ENCODE measurements around the gene PEX13.
A peak's percentile ranks its signal among the peaks of the same experiment; 100 is the strongest.

Gene PEX13

DNA sequence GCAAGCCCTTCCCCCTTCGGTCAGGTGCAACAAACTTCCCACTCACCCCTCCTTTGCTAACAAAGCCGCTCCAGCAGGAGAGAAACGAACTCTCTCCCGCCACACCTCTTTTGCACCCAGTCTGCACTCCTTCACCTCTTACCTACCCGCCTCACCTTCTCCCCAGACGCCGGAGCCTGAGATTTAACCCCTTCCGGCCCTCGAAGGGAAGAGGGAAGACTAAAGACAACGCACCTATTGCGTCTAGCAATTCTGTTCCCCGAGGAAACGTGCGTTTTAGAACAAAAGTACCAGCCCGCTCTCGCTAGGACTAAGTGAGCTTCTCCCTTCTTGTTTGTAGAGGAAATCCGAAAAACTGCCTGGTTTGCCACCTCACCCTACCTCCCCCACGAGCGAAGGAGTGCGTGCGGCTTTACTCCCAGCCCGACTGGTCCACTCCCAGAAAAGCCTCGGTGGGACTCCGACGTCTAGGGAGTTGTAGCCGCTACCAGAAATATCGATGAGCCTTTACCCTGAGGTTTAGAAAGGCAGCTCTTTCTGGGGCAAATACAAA, 441 bp upstream of the PEX13 start:
- Histone ChIP-seq H3K27me3 (ENCODE audit: control insufficient read depth in 1 of 2, insufficient read depth in 1 of 2, low read length in 2 of 2) (no peaks in the 10 kb centered on the region), H2AFZ (ENCODE audit: low read depth, low read length) (peak overlapping the region; percentile 96), H3K9ac (ENCODE audit: low read length) (peak overlapping the region; percentile 96), H2BK12ac (ENCODE audit: low read length in 2 of 2) (peak overlapping the region in 1 of 2 experiments; percentile 99), H3K36me3 (ENCODE audit: control insufficient read depth in 1 of 2, insufficient read depth in 2 of 2, low read depth in 1 of 2, low read length in 2 of 2) (peaks cover 8 to 9% of the 10 kb centered on the region in 2 experiments), H3K4me1 (ENCODE audit: control insufficient read depth, insufficient read depth, low read depth, low read length) (peaks cover 3% of the 10 kb centered on the region), H3K4me3 (ENCODE audit: insufficient read depth in 1 of 2, low read depth in 1 of 2, low read length in 2 of 2) (peak overlapping the region; percentile 88 to 99), H2BK120ac (ENCODE audit: low read depth, low read length) (peak overlapping the region; percentile 11), H2BK5ac (ENCODE audit: low read depth, low read length, poor library complexity, severe bottlenecking) (peak overlapping the region; percentile 84), H4K91ac (ENCODE audit: low read length) (peak overlapping the region; percentile 70), H2BK15ac (ENCODE audit: low read depth, poor library complexity, severe bottlenecking) (peak overlapping the region; percentile 26), H3K27ac (ENCODE audit: low read length, poor library complexity, severe bottlenecking) (peak overlapping the region; percentile 96), H2AK5ac (ENCODE audit: low read length, severe bottlenecking) (no peak overlapping the region), H3K18ac (ENCODE audit: low read depth in 1 of 2, low read length in 2 of 2) (peak overlapping the region; percentile 87 to 91), H3K4ac (ENCODE audit: low read depth in 1 of 2, low read length in 2 of 2) (peak overlapping the region; percentile 46 to 88), H3K23ac (ENCODE audit: low read length in 2 of 2) (peak overlapping the region in 1 of 2 experiments; percentile 47), H3K9me3 (ENCODE audit: control insufficient read depth, low read length) (no peaks in the 10 kb centered on the region), H3K79me1 (replicated peaks; ENCODE audit: low read length, poor library complexity, severe bottlenecking) (peaks cover 18% of the 10 kb centered on the region), H4K8ac (ENCODE audit: low read length) (peak overlapping the region; percentile 74), H3K4me2 (ENCODE audit: low read length, poor library complexity, severe bottlenecking) (peak overlapping the region; percentile 92), H3K14ac (ENCODE audit: low read length in 2 of 2) (peak overlapping the region in 1 of 2 experiments; percentile 83)
- under 1% methylated on average over 27 of the region's 27 CpGs for WGBS
- DNase-seq = peak; percentile 89

DNA sequence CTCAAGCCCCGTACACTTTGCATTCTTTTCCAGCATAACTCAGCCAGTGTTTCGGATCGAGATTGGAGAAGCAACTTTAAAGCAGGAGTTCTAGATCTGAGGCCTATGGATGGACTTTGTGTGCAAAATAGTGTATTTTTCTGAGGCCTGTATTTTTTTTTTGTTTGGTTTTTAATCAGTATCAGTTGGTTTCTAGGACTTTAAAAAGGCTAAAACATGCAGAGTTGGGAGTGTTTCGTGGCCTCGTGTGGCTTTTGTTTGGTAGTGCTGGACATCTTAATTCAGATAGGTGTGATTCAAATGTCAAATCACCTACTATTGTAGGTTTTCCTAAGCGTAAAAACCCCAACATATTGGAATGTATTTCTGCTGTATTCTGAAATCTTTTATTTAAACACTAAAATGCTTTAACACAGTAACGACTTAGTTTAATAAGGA, 817 bp downstream of the PEX13 start:
- H2AK5ac ChIP-seq (ENCODE audit: low read length, severe bottlenecking) = no peak overlapping the region
- no peak overlapping the region for H2BK12ac ChIP-seq (ENCODE audit: low read length in 2 of 2)
- H4K91ac ChIP-seq (ENCODE audit: low read length) = no peak overlapping the region
- H3K4me1 ChIP-seq (ENCODE audit: control insufficient read depth, insufficient read depth, low read depth, low read length) = no peaks in the 10 kb centered on the region
- H2BK15ac ChIP-seq (ENCODE audit: low read depth, poor library complexity, severe bottlenecking) = no peak overlapping the region
- H3K36me3 ChIP-seq (ENCODE audit: control insufficient read depth in 1 of 2, insufficient read depth in 2 of 2, low read depth in 1 of 2, low read length in 2 of 2) = peaks cover 9 to 15% of the 10 kb centered on the region in 2 experiments
- no peak overlapping the region for H3K14ac ChIP-seq (ENCODE audit: low read length in 2 of 2)
- H3K18ac ChIP-seq (ENCODE audit: low read depth in 1 of 2, low read length in 2 of 2) = peak overlapping the region in 1 of 2 experiments; percentile 87
- H3K9me3 ChIP-seq (ENCODE audit: control insufficient read depth, low read length) = peaks cover 4% of the 10 kb centered on the region
- WGBS = 0% methylated on average over 5 of the region's 7 CpGs
- H3K4me2 ChIP-seq (ENCODE audit: low read length, poor library complexity, severe bottlenecking) = peak overlapping the region; percentile 66
- H3K23ac ChIP-seq (ENCODE audit: low read length in 2 of 2) = no peak overlapping the region
- peak overlapping the region in 1 of 2 experiments; percentile 37 for H3K4ac ChIP-seq (ENCODE audit: low read depth in 1 of 2, low read length in 2 of 2)
- DNase-seq = no peak
- H3K79me1 ChIP-seq (replicated peaks; ENCODE audit: low read length, poor library complexity, severe bottlenecking) = peaks cover 22% of the 10 kb centered on the region
- H2BK5ac ChIP-seq (ENCODE audit: low read depth, low read length, poor library complexity, severe bottlenecking) = no peak overlapping the region
- H2BK120ac ChIP-seq (ENCODE audit: low read depth, low read length) = no peak overlapping the region
- no peak overlapping the region for H4K8ac ChIP-seq (ENCODE audit: low read length)
- peak overlapping the region; percentile 96 for H3K27ac ChIP-seq (ENCODE audit: low read length, poor library complexity, severe bottlenecking)
- H2AFZ ChIP-seq (ENCODE audit: low read depth, low read length) = peak overlapping the region; percentile 96
- H3K9ac ChIP-seq (ENCODE audit: low read length) = peak overlapping the region; percentile 96
- no peaks in the 10 kb centered on the region for H3K27me3 ChIP-seq (ENCODE audit: control insufficient read depth in 1 of 2, insufficient read depth in 1 of 2, low read length in 2 of 2)
- peak overlapping the region; percentile 88 to 99 for H3K4me3 ChIP-seq (ENCODE audit: insufficient read depth in 1 of 2, low read depth in 1 of 2, low read length in 2 of 2)

DNA sequence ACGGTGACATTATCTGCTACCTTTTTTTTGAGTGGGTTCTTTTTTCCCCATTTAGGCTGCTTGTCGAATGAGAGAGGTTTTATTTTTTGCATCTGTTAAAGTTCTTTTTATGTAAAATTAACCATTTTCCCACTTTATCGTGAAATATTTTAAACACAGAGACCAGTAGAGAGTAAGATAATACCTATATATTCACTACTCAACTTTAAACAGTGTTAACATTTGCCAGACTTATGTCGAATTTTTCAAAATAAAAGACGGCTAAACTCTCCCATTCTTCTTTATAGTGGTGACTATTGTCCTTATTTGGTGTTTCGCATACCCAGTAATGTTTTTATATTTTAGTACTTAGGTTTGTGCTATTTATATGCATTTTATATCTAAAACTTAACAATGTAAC, 1.3 kb downstream of the PEX13 start:
- H2BK15ac ChIP-seq (ENCODE audit: low read depth, poor library complexity, severe bottlenecking) = no peak overlapping the region
- no peak overlapping the region for H2BK120ac ChIP-seq (ENCODE audit: low read depth, low read length)
- no peaks in the 10 kb centered on the region for H3K27me3 ChIP-seq (ENCODE audit: control insufficient read depth in 1 of 2, insufficient read depth in 1 of 2, low read length in 2 of 2)
- WGBS = 40% methylated on average over 1 of the region's 6 CpGs
- no peak overlapping the region for H3K18ac ChIP-seq (ENCODE audit: low read depth in 1 of 2, low read length in 2 of 2)
- H3K36me3 ChIP-seq (ENCODE audit: control insufficient read depth in 1 of 2, insufficient read depth in 2 of 2, low read depth in 1 of 2, low read length in 2 of 2) = peaks cover 11 to 16% of the 10 kb centered on the region in 2 experiments
- H2BK12ac ChIP-seq (ENCODE audit: low read length in 2 of 2) = no peak overlapping the region
- H3K4me2 ChIP-seq (ENCODE audit: low read length, poor library complexity, severe bottlenecking) = peak overlapping the region; percentile 66
- no peak overlapping the region for H2BK5ac ChIP-seq (ENCODE audit: low read depth, low read length, poor library complexity, severe bottlenecking)
- no peak overlapping the region for H2AK5ac ChIP-seq (ENCODE audit: low read length, severe bottlenecking)
- no peak overlapping the region for H3K4ac ChIP-seq (ENCODE audit: low read depth in 1 of 2, low read length in 2 of 2)
- H4K91ac ChIP-seq (ENCODE audit: low read length) = no peak overlapping the region
- H2AFZ ChIP-seq (ENCODE audit: low read depth, low read length) = no peak overlapping the region
- no peak overlapping the region for H3K27ac ChIP-seq (ENCODE audit: low read length, poor library complexity, severe bottlenecking)
- no peaks in the 10 kb centered on the region for H3K4me1 ChIP-seq (ENCODE audit: control insufficient read depth, insufficient read depth, low read depth, low read length)
- H3K9me3 ChIP-seq (ENCODE audit: control insufficient read depth, low read length) = peaks cover 4% of the 10 kb centered on the region
- peak overlapping the region; percentile 96 for H3K9ac ChIP-seq (ENCODE audit: low read length)
- H3K4me3 ChIP-seq (ENCODE audit: insufficient read depth in 1 of 2, low read depth in 1 of 2, low read length in 2 of 2) = peak overlapping the region in 1 of 2 experiments; percentile 99
- H3K79me1 ChIP-seq (replicated peaks; ENCODE audit: low read length, poor library complexity, severe bottlenecking) = peaks cover 23% of the 10 kb centered on the region
- no peak overlapping the region for H3K23ac ChIP-seq (ENCODE audit: low read length in 2 of 2)
- H3K14ac ChIP-seq (ENCODE audit: low read length in 2 of 2) = no peak overlapping the region
- H4K8ac ChIP-seq (ENCODE audit: low read length) = no peak overlapping the region
- DNase-seq = no peak

DNA sequence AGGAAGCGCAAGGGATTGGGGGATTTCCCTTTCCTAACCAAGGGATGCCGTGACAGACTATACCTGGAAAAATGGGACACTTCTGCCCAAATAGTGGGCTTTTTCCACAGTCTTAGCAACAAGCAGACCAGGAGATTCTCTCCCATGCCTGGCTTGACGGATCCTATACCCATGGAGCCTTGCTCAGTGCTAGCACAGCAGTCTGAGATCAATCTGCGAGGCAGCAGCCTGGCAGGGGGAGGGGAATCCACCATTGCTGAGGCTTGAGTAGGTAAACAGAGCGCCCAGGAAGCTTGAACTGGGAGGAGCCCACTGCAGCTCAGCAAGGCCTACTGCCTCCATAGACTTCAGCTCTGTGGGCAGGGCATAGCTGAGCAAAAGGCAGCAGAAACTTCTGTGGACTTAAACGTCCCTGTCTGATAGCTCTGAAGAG, 3.7 kb downstream of the PEX13 start:
- peaks cover 4% of the 10 kb centered on the region for H3K9me3 ChIP-seq (ENCODE audit: control insufficient read depth, low read length)
- H3K4ac ChIP-seq (ENCODE audit: low read depth in 1 of 2, low read length in 2 of 2) = no peak overlapping the region
- H2BK12ac ChIP-seq (ENCODE audit: low read length in 2 of 2) = no peak overlapping the region
- no peak overlapping the region for H3K18ac ChIP-seq (ENCODE audit: low read depth in 1 of 2, low read length in 2 of 2)
- H4K91ac ChIP-seq (ENCODE audit: low read length) = no peak overlapping the region
- H4K8ac ChIP-seq (ENCODE audit: low read length) = no peak overlapping the region
- no peak overlapping the region for H2BK5ac ChIP-seq (ENCODE audit: low read depth, low read length, poor library complexity, severe bottlenecking)
- no peak overlapping the region for H3K4me2 ChIP-seq (ENCODE audit: low read length, poor library complexity, severe bottlenecking)
- H3K4me1 ChIP-seq (ENCODE audit: control insufficient read depth, insufficient read depth, low read depth, low read length) = no peaks in the 10 kb centered on the region
- 94% methylated on average over 6 of the region's 6 CpGs for WGBS
- no peak overlapping the region for H3K23ac ChIP-seq (ENCODE audit: low read length in 2 of 2)
- H2AFZ ChIP-seq (ENCODE audit: low read depth, low read length) = no peak overlapping the region
- no peak overlapping the region for H3K14ac ChIP-seq (ENCODE audit: low read length in 2 of 2)
- no peak overlapping the region for H3K27ac ChIP-seq (ENCODE audit: low read length, poor library complexity, severe bottlenecking)
- no peak overlapping the region for H2BK120ac ChIP-seq (ENCODE audit: low read depth, low read length)
- H3K4me3 ChIP-seq (ENCODE audit: insufficient read depth in 1 of 2, low read depth in 1 of 2, low read length in 2 of 2) = no peak overlapping the region
- H3K79me1 ChIP-seq (replicated peaks; ENCODE audit: low read length, poor library complexity, severe bottlenecking) = peaks cover 18% of the 10 kb centered on the region
- no peak for DNase-seq
- H3K9ac ChIP-seq (ENCODE audit: low read length) = no peak overlapping the region
- no peak overlapping the region for H2AK5ac ChIP-seq (ENCODE audit: low read length, severe bottlenecking)
- no peaks in the 10 kb centered on the region for H3K27me3 ChIP-seq (ENCODE audit: control insufficient read depth in 1 of 2, insufficient read depth in 1 of 2, low read length in 2 of 2)
- peaks cover 13 to 24% of the 10 kb centered on the region in 2 experiments for H3K36me3 ChIP-seq (ENCODE audit: control insufficient read depth in 1 of 2, insufficient read depth in 2 of 2, low read depth in 1 of 2, low read length in 2 of 2)
- H2BK15ac ChIP-seq (ENCODE audit: low read depth, poor library complexity, severe bottlenecking) = no peak overlapping the region
